Psoas muscle (tissue), 8 donors: ENCODE data around the gene IGFL2. TPM values are rescaled to one million over a fixed set of nuclear protein-coding genes. Genes with fewer than 3 reads are reported as not detected.
"Not testable (repeated sequence)": the region's sequence is repeated elsewhere in the genome, so short reads cannot be mapped to it uniquely, and the experiment has no call there.

Experiments used
- ATAC-seq, 4 donors: fragments of 200-7000 bp; cut with Tn5 transposase; one replicate each; pipeline ENCODE4 v1.9.1; 2020; ENCODE audit warnings: moderate library complexity in 3 of 4, mild to moderate bottlenecking in 2 of 4
- DNase-seq, 2 donors: peaks; one replicate each; pipeline ENCODE4 v3.0.0-alpha.2; 2020
- H3K27ac ChIP-seq: fragments of 200-600 bp; one replicate; pipeline ENCODE4 v1.8.0; 2022
- H3K27me3 ChIP-seq, 3 donors: fragments of 200-600 bp in 1 of 3; one replicate each; pipeline versions ENCODE4 v1.6.1 to v1.8.0; 2013 to 2022; ENCODE audit warnings: low read length in 2 of 3, mild to moderate bottlenecking in 2 of 3, moderate library complexity in 1 of 3; ENCODE audit not compliant: insufficient read depth in 3 of 3
- H3K36me3 ChIP-seq, 2 donors: fragments of 200-600 bp in 1 of 2; one replicate each; pipeline versions ENCODE4 v1.6.1 to v1.8.0; 2013 to 2022; ENCODE audit warnings: low read depth in 1 of 2, mild to moderate bottlenecking in 1 of 2, moderate library complexity in 1 of 2; ENCODE audit not compliant: insufficient read depth in 1 of 2
- H3K4me1 ChIP-seq: fragments of 200-600 bp; one replicate; pipeline ENCODE4 v1.8.0; 2022
- H3K4me3 ChIP-seq: fragments of 200-600 bp; one replicate; pipeline ENCODE4 v1.8.0; 2022; ENCODE audit warnings: mild to moderate bottlenecking
- H3K9me3 ChIP-seq: fragments of 200-600 bp; one replicate; pipeline ENCODE4 v1.8.0; 2022
- CTCF ChIP-seq: fragments of 200-600 bp; IDR thresholded peaks from one replicate; pipeline ENCODE4 v1.8.0; 2022; ENCODE audit warnings: antibody characterized with exemption
- WGBS, 3 donors: extraction: QIAGEN DNeasy Blood & Tissue Kit; methylation state at CpG; one replicate each; pipeline versions ENCODE4 v1.1.6 to v1.1.7; 2013; 5-methylcytosine and 5-hydroxymethylcytosine counted together
- intact Hi-C, 2 donors: fragments of 100-400 bp; cut with DNase I; formaldehyde crosslinking; loops; one replicate each; pipeline versions ENCODE4 v1.11.0 to v1.14.2; 2022
- polyA plus RNA-seq, 3 donors: library from polyadenylated mRNA; stranded (reverse); fragments of 200-250 nt; gene quantifications; one replicate each; pipeline ENCODE4 v1.2.3, GENCODE V29; 2013
- total RNA-seq, 4 donors: library from RNA; stranded (reverse); fragmentation: NEBNext Ultra II Directional in 2 of 4; extraction: Animal tissue kit (Norgen Biotek cat#: 25700) in 2 of 4; gene quantifications; one replicate each; pipeline versions ENCODE4 v1.2.1 to v1.2.4, GENCODE V29; 2021 to 2023
- donor health status: healthy with polysubstance abuse.
- donor health status: DM: no; HTN: no; CAD: no; lungs with moderate emphysema.
- donor health status: Bipolar disorder and iron deficiency.
- donor health status: healthy.
- donor health status: DM: yes; HTN: yes; CAD: no.
- donor health status: DM: no; HTN: no; CAD: no.
- donor health status: DM: no; HTN: no; CAD: no.
- donor health status: DM: yes; HTN: yes; CAD: no.

The IGFL2 gene
- total and polyA plus RNA-seq, 7 donors, result not detected

- no peak overlapping the region for H3K4me3 ChIP-seq
- DNase-seq (no peak), ATAC-seq (no peak)
- intact Hi-C loops, result no loop called here
- no peaks in the 10 kb centered on the region for H3K9me3 ChIP-seq
- peaks cover 3% of the 10 kb centered on the region for H3K4me1 ChIP-seq
- no peaks in the 10 kb centered on the region for H3K27me3 ChIP-seq
- no peaks in the 10 kb centered on the region for H3K36me3 ChIP-seq
- TF ChIP-seq CTCF, result no peak
- WGBS, 3 donors, result 50 to 66% (median 57%) methylated on average over 5 of the region's 5 CpGs
- H3K27ac ChIP-seq, result no peak overlapping the region
Measured at GRCh38 chr19:46204008-46204407, 56.0 kb downstream of the IGFL2 start.

- 42 to 55% (median 52%) methylated on average over 6 of the region's 6 CpGs for WGBS, 3 donors
- H3K4me3 ChIP-seq, result no peak overlapping the region
- no peak for DNase-seq
- H3K9me3 ChIP-seq, result no peaks in the 10 kb centered on the region
- intact Hi-C loops, result no loop called here
- no peaks in the 10 kb centered on the region for H3K27me3 ChIP-seq
- TF ChIP-seq CTCF, result no peak
- peaks cover 3% of the 10 kb centered on the region for H3K4me1 ChIP-seq
- no peak overlapping the region for H3K27ac ChIP-seq
- ATAC-seq, result peak in 2 of 4 donors; percentile 3
- H3K36me3 ChIP-seq, result no peaks in the 10 kb centered on the region
Measured at GRCh38 chr19:46205183-46205984, 57.3 kb downstream of the IGFL2 start.

GRCh38 chr19:46206176-46206575 is 58.1 kb downstream of the IGFL2 start:
- DNase-seq, result peak; percentile 31 to 84
- no peaks in the 10 kb centered on the region for H3K36me3 ChIP-seq
- H3K4me3 ChIP-seq, result no peak overlapping the region
- no peak overlapping the region for H3K27ac ChIP-seq
- intact Hi-C loops, result no loop called here
- H3K9me3 ChIP-seq, result no peaks in the 10 kb centered on the region
- H3K4me1 ChIP-seq, result peaks cover 10% of the 10 kb centered on the region
- WGBS, 3 donors, result 30 to 43% (median 34%) methylated on average over 5 of the region's 5 CpGs
- no peaks in the 10 kb centered on the region for H3K27me3 ChIP-seq
- TF ChIP-seq CTCF, result no peak
- ATAC-seq, result peak; percentile 70 to 96 (median 90)

- no peaks in the 10 kb centered on the region for H3K36me3 ChIP-seq
- ATAC-seq, result no peak
- intact Hi-C loops, result no loop called here
- no peak for DNase-seq
- TF ChIP-seq CTCF, result no peak
- 63 to 71% (median 69%) methylated on average over 3 of the region's 3 CpGs for WGBS, 3 donors
- no peaks in the 10 kb centered on the region for H3K9me3 ChIP-seq
- H3K27me3 ChIP-seq, result no peaks in the 10 kb centered on the region
- H3K27ac ChIP-seq, result no peak overlapping the region
- peaks cover 15% of the 10 kb centered on the region for H3K4me1 ChIP-seq
- no peak overlapping the region for H3K4me3 ChIP-seq
Measured at GRCh38 chr19:46206682-46207081, 58.6 kb downstream of the IGFL2 start.

- H3K36me3 ChIP-seq, intact Hi-C loops, H3K9me3 ChIP-seq, H3K27ac ChIP-seq, H3K27me3 ChIP-seq, DNase-seq, H3K4me3 ChIP-seq, ATAC-seq: not testable (repeated sequence)
- WGBS, 3 donors, result 52 to 68% (median 65%) methylated on average over 5 to 6 of the region's 8 CpGs
- peaks cover 15% of the 10 kb centered on the region for H3K4me1 ChIP-seq
Measured at GRCh38 chr19:46207858-46208257, 59.8 kb downstream of the IGFL2 start.
